Retina (tissue), 1 donor: ENCODE results near the gene STXBP5.
"Not testable (repeated sequence)": the region's sequence is repeated elsewhere in the genome, so short reads cannot be mapped to it uniquely, and the experiment has no call there.

ENCODE experiments used
- DNase-seq: peaks from one replicate; pipeline ENCODE4 v3.0.0-alpha.2; 2016

Gene STXBP5

DNA sequence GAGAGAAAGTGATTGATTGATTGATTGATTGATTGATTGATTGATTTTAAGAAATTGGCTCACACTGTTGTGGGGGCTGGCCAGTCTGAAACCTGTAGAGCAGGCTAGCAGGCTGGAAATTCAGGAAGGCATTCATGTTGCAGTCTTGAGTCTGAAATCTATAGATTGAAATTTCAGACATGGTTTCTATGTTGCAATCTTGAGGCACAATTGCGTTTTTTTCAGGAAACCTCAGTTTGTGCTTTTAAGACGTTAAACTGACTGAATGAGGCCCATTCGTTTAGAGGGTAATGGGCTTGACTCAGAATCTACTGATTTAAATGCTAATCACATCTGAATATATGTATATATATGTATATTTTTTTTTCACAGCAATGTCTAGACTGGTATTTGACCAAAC, 106.3 kb downstream of the STXBP5 start:
- no peak for DNase-seq

GRCh38 chr6:147311218-147311617, 107.0 kb downstream of the STXBP5 start:
- DNase-seq, result no peak

GRCh38 chr6:147321260-147321659, 117.0 kb downstream of the STXBP5 start:
- no peak for DNase-seq

DNA sequence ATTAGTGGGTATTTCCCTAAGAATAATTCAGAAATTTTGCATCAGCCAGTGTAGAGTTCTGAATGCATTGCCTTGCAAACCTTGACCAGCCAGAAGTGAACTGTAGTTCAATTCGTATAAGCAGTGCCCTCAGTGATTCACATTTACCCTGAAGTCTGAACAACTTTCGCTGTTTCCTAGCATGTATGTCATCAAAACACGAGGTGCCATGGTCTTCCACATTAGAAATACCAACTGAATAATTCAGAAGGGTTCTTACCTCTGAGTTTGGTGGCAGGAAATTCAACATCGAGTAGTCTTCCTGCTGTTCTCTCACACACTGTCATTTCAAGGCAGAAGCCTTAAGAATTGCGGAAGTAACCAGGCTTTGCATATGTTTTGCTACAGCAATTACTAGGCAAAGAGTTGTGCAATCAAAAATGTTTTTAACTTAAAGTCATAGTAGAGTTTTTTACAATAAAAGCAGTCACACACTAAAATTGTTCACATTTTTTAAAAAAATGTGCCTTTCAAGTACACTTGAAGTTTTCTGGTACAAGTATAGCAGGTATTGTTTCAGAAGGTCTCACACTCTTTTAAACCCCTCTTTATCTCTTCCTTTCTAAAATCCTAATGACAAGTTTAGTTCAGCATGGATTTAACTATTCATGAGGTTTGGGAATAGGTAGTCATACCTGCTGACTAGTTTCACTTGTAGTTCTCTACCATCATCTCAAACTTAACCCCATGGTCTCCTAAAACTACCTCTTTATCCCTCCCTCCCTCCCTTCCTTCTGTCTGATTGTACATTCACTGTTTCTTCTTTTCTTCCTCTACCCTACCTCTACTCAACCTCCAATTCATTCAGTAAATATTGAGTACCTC, 118.3 kb downstream of the STXBP5 start:
- no peak for DNase-seq

GRCh38 chr6:147325557-147325956, 121.3 kb downstream of the STXBP5 start:
- no peak for DNase-seq

GRCh38 chr6:147331401-147331800, 127.2 kb downstream of the STXBP5 start:
- no peak for DNase-seq

GRCh38 chr6:147337921-147338320, 133.7 kb downstream of the STXBP5 start:
- no peak for DNase-seq

DNA sequence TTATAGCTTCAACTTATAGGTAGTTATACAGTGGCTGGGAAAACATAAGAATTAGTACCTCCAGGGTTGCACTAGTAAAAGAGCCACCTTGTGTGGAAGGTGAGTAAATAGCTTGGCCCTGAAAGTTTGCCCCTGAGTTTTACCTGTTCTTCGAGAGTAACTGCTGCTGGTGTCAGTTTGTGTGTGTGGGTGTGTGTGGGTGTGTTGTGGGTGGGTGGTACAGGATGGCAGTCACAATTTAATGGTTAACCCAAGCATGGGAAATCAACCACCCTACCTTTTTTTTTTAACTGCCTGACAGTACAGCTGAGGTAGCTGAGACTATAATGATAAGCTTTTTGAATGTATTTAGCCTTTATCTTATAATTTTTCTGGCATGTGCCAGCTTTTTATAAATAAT, 137.3 kb downstream of the STXBP5 start:
- DNase-seq, result no peak

DNA sequence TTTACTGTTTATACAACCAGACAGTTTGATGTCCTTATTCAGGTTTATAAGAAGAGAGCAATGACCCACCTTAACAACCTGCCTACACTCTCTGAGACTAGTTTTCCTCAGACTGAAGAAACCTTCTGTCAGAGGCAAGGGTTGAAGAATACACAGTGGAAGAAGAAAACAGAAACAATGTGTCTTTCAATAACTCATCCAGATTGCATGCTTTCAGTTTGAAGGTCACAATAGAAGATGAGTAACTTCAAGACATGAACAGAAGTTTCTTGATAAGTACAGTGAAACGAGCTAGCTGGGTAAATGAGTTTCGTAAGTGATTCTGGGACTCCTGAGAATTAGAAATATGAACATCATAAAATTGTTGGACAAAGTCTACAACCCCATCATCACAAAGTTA, 141.7 kb downstream of the STXBP5 start:
- no peak for DNase-seq

- no peak for DNase-seq
These were observed 143.1 kb downstream of the STXBP5 start for GRCh38 chr6:147347179-147347881.

DNA sequence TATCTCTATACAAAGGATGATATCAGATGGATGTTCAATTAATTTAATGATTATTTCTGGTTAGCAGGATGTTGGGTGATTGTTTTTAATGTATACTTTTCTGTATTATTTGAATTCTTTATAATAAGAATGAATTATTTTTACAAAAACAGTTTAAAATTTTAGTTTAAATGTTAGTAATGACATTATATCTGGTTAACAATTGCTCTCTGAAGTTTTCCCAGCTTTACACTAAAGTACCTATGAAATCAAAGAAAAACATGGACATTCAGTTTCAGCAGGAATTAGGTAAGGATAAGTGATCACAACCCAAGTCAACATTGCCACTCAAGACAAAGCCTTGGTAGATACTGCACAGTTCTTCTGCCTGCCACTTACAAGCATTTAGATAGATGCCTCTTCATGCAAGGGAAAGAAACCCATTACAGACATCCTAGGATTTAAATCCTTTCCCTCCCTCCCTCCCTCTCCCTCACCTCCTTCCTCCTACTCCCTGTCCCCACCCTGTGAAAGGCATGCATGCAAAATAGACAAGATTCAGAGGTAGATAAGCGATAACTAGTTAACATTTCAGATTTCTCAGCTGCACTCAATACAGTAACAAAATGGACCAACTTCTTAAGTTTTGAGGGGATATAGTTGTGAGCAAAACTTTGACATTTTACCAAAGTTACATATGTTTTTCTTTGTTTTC, 143.8 kb downstream of the STXBP5 start:
- no peak for DNase-seq

DNA sequence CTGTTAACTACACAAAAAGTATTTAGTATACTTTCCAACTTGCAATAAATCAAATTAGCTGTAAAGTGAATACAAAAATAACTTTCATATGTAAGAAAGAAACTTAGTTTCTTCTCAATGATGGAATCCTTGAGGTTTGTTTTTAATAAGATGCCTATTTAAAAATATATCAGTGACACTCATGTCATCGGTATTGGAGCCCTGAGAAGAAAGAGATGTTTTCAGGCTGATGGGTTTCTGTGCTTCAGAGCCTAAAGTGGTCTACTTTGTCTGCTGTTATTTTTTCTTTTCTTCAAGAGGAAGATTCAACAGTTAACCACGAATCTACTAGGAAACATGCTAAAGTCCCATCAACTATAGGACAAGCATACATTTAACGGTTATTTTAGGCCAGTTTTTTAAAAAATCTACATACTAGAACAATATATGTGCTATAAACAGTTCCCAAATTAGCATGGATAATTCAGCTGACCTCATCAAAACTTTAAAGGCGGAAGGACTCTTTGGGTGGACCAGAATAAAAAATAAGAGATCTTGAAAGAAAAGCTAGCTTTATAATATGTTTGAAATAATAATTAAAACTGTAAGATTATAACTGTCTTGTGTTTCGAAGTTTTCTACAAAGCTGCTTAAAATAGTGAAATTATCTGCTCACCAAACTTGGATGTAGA, 157.2 kb downstream of the STXBP5 start:
- no peak for DNase-seq

DNA sequence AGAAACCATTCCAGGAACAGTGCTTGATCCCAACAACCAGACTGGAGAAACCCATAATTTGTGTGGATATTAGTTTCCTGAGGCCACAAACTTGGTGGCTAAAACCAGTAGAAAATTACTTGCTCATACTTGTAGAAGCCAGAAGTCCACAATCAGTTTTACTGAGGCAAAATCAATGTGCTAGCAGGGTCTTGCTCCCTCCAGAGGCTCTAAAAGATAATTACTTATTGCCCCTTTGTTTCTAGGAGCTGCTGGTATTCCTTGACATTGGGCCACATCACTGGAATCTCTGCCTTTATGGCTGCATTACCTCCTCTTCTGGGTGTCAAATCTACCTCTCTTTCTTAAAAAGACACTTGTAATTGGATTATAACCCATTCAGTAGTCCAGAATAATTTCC, 162.1 kb downstream of the STXBP5 start:
- no peak for DNase-seq

DNA sequence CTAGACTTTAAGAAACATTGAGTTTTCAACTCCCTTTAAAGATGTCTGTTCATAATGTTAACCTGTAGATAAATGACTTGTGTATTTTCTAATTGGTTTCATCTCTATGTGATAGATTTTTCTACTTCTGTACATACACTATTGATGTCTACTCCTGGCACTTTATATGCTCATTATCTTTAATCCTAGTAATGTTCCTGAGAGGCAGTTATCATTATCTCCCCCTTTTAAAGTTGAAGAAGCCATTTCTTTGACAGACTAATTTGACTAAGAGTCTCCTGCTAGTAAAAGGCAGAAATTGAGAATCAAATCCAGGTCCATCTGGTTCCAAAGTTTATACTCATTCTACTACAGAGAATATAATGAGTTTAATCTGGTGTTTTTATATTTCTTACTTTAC, 167.1 kb downstream of the STXBP5 start:
- no peak for DNase-seq

- no peak for DNase-seq
These were observed 168.6 kb downstream of the STXBP5 start for GRCh38 chr6:147372806-147373205.

- DNase-seq, result no peak
These were observed 174.6 kb downstream of the STXBP5 start for GRCh38 chr6:147378819-147379218.

DNA sequence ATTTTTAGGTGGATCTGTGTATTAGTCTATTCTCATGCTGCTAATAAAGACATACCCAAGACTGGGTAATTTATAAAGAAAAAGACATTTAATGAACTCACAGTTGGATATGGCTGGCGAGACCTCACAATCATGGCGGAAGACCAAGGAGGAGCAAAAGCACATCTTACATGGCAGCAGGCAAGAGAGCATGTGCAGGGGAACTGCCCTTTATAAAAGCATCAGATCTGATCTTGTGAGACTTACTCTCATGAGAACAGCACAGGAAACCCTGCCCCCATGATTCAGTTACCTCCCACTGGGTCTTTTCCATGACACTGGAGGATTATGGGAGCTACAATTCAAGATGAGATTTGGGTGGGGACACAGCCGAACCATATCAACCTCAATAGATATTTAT, 176.6 kb downstream of the STXBP5 start:
- DNase-seq, result not testable (repeated sequence)

- DNase-seq, result no peak
These were observed 177.5 kb downstream of the STXBP5 start for GRCh38 chr6:147381712-147382111.

DNA sequence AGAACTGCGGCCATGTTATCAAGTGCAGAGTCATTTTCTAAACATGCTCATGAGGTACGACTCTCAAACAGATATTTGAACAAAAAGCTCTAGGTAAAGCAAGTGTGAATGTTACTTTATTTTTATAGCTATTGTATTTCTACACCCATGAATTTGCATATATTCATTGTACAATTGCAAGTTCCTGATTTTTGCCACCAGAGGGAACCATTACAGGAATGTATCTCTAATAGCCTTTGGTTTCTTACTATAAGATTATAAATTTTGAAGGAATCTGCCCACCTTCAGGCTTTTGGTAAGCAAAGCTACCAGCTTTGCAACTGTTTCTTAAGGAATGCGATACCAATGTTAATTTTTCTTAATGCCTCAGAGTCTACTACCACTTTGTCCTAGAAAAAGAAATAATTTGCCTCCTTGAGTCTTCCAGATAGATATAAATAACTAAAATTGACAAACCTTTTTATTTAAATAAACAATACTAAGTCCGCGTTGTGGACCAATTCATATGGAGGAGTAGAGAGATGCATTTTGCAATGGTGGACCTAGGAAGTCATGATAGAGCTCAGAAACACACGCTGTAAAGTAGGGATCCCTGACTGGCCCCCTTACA, 178.8 kb downstream of the STXBP5 start:
- no peak for DNase-seq

DNA sequence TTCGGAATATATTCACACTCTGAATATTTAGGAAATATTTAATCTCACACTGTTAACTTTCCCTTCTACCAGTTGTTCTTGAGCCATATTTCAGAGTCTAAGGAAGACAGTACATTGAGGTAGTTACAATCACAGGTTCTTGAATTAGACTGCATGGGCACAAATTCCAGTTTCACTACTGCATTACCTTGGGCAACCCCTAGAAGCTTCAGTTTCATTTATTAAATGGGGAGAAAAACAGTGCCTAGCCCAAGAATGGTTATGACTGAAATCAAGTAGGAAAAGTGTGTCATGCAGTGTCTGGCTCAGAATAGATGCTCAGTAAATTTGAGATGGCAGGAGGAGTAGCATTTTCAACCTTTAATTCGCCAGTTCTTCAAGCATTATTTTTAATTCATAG, 179.8 kb downstream of the STXBP5 start:
- no peak for DNase-seq

GRCh38 chr6:147384737-147385710, 180.8 kb downstream of the STXBP5 start:
- DNase-seq, result no peak
